GM19238 (cell line): ENCODE results near the gene KIF21B.
"Not testable (repeated sequence)": the region's sequence is repeated elsewhere in the genome, so short reads cannot be mapped to it uniquely, and the experiment has no call there.

Experiments used
- DNase-seq: peaks from one replicate; pipeline ENCODE4 v3.0.0; 2011; ENCODE audit warnings: low spot score; ENCODE audit not compliant: insufficient read length

Gene KIF21B

GRCh38 chr1:200972985-200973742, 50.4 kb downstream of the KIF21B start:
- no peak for DNase-seq

DNA sequence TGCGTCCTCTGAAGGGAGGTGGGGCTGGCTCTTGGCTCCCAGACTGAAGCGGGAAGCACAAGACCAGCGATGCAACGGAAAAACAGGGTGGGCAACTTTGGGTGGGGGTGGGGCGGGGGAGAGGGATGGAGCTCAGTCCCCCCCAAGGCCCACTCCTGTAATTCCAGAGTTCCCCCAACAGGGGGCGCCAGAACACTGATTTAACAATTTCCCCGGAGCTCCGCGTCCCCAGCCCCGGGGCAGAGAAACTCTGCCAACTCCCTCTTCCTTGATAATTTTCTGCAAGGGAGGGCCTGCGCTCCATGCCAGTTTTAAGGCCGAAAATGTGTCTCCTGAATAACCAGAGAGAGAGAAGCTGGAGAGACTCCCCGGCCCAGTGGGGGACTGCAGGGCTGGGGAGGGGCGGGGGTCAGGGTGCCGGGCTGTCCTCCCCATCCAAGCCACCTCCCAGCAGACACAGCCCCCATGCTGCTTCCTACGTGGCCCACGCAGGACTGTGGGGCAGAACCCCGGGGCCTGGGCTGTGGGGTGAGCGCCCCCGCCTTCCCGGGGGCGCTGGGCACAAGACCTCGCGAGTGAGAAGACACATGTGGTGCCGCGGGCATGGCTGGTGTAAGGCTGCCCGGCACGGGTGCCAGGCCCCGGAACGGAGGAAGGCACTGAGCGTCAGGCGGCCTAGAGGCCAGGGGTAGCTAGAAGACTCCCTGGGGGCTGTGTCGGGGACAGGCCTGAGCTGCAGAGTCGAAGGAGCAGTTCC, 51.4 kb downstream of the KIF21B start:
- peak; percentile 58 for DNase-seq

GRCh38 chr1:200971428-200971903, 52.0 kb downstream of the KIF21B start:
- no peak for DNase-seq

GRCh38 chr1:200970771-200971427, 52.6 kb downstream of the KIF21B start:
- no peak for DNase-seq

DNA sequence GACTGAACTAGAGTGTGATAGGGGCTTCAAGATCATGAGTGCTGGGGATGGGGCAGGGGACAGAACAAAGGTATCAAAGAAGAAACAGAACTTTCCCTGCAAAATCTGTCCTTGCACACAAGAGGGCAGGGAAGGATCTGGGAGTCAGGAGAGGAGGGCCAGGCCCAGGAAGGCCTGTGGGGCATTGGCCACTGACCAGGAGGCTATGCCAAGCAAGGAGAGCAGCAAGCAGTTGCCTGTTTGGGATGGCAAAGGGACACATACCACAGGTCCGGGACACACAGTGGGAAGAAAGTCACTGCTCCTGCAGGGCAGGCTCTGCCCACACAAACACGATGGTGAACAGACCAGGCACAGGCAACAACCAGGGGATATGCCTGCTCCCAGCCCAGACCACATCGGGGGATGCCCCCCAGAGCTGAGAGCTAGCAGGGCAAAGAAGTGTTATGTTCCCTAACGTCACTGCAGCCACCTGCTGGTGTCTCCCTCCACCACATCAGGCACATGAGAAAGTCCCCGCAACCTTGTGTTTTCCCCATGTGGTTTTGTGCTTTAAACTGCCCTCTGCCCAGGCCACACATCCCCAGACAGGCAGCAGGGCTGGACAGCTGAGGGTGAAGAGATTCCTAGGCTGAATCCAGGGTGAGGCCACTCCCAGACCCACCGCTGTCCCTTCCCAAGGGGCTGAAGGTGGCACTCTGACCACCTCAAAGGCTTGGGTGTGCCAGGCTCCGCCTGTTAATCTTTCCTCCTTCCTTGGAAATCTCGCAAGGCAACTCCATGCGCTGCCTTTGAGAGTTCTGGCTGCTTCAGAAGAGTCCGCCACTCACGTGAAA, 53.6 kb downstream of the KIF21B start:
- DNase-seq, result peak; percentile 77

- no peak for DNase-seq
Observed at GRCh38 chr1:200968469-200969410, 54.8 kb downstream of the KIF21B start.

GRCh38 chr1:200967693-200968468, 55.6 kb downstream of the KIF21B start:
- no peak for DNase-seq

DNA sequence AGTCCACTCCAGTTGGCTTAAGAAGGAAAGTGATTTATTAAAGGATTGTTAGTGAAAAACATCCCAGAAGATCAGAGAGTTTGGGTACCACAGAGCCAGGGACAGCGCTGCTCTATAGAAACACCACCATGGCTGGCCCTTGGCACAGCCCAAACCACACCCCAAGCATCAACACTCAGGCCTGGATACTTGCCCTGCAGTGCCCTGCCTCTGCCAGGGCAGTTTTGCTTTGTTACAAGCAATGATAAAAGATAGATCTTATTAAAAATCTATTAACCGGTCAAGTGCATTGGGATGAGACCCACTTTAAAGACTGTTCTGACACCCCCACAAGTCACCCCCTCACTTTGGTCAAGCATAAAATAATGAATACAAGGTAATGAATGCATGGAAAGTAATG, 56.6 kb downstream of the KIF21B start:
- DNase-seq, result no peak

- no peak for DNase-seq
Observed at GRCh38 chr1:200965111-200965805, 58.3 kb downstream of the KIF21B start.

DNA sequence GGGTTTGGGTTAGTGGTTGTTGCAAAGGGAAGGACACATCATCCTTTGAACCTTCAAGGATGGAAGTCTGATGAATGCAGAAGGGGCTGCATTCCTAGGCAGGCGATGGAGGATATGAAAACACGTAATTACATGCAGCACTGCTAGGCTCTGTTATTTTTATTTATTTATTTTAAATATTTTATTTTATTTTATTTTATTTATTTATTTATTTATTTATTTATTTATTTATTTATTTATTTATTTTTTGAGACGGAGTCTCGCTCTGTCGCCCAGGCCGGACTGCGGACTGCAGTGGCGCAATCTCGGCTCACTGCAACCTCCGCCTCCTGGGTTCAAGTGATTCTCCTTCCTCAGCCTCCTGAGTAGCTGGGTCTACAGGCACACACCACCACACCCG, 59.6 kb downstream of the KIF21B start:
- not testable (repeated sequence) for DNase-seq

DNA sequence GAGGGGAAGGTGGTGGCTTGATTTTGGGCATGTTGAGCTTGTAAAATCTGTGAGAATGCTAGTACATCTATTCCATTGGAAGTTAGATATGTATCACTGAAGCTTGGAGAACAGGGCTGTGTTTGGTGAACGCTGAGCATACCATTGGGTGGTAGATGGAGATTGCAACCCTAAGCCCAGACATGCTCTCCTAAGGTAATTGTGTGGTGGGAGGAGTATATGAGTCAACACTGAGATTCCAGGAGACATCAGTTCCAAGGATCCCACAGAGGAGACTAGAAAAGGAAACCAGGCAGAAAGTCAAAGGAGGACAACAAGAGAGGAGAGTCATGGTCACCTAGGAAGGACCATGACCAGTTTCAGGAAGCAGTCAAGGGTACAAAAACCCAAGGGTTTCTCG, 60.4 kb downstream of the KIF21B start:
- DNase-seq, result no peak

DNA sequence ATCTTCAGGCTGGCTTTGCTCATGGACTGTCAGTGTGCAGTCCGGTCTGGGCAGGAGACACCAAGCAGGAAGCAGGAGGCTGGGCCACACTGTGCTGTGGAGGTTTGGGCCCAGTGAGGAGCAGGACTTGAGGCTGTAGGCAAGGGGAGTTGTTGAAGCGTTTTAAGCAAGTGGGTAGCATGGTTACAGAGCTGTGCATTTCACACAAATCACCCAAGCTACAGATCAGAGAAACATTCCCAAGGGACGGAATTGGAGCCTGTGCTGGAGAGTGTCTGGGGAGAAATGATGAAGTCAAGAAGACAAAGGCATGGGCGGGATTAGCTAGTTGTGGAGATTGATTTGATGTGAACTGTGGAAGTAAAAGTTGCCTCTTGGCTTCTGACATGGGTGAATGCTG, 60.9 kb downstream of the KIF21B start:
- no peak for DNase-seq

GRCh38 chr1:200962151-200962550, 61.4 kb downstream of the KIF21B start:
- not testable (repeated sequence) for DNase-seq

DNA sequence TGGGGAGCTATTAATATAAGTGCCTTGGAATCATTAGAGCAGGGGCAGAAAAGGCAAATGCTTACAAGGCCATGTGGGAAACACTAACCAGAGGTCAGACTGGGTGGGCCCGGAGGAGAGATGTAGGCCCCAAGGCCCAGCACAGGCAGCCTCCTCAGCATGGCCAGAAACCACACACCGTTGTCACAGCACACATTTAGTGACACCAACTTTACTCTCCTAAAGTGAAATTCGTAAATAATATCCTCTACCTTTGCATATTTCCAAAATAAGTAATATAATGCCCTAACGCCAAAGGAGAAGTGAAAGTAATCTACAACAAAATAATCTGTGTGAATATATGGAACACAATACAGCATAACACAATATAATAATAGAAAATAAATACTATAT, 62.6 kb downstream of the KIF21B start:
- DNase-seq, result no peak

- no peak for DNase-seq
Observed at GRCh38 chr1:200960236-200960947, 63.1 kb downstream of the KIF21B start.

- no peak for DNase-seq
Observed at GRCh38 chr1:200959411-200959921, 64.0 kb downstream of the KIF21B start.

GRCh38 chr1:200958597-200958996, 64.9 kb downstream of the KIF21B start:
- DNase-seq, result no peak

DNA sequence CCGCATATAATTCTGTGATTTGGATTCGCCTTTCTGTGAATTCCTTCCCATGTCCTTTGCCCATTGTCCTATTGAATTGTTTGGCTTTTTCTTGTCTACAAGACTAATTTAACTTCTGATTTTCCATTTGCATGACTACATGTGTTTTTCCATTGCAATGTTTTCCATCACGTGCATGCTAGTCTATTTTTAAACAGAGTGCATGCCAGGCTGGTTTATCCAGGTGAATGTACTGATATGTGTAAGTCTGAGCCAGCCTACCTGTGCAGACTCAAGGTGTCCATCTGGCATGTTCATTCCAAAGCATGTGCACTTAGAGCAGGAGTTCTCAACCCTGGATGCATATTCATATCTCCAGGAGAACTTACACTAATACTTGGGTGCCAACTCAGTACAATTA, 69.1 kb downstream of the KIF21B start:
- DNase-seq, result no peak
